ENCODE data around the gene WDR91.

Gene WDR91

DNA sequence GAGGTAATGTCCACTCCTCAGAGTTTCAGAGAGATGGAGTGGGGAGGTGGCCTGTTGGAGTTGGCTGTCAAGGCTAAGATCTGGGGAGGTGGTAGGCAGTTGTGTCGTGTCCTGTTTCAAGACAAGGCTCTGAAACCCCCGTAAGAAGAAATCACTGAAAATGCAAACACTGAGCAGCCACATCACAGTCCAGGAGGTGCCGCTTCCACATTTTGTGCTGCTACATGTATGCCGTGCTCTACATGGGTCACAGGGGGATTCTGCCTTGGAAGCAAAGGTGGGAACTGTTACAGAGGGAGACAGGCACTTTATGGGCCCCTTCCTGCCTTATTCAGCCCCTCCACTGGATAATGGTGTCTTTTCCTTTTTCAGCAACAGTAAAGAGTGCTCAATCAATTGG lies 11.9 kb downstream of the WDR91 start:
- in situ Hi-C loops (cut with HindIII; ENCODE audit: low sequenced_read_pairs): no loop called here

DNA sequence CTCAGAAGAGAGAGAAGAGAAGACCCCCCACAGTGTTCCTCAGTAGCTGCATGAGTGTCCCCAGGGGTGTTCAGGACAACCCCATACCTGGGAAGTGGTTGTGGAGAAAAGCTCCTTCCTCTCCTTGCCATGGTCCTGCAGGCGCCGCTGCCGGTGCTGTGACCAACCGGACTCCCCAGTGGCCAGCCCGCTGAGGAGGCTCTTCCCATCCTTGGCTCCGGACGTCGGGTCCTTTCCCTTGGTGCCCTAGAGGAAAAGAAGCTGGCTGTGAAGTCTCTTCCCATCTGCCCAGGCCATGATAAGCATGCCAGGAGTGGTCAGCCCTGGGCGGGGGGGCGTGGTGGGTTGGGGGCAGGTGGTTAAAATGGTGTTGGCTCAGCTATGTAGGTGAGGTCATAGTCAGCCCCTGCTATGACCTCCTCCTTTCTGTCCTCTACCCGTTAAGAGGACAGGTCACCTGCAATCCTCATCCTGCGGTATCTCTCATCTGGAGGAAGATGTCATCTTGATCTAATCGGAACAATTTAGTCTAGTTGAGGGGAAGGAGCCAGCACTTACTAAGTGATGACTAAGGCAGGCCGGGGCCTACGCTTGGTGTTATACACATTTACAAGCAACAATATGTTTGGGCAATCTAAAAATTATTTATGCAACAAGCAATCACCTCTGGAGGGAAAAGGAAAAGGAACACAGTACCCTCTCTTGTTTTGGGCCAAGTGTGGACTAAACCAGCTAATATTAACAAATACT lies 13.2 kb downstream of the WDR91 start:
- in situ Hi-C loops (cut with HindIII; ENCODE audit: low sequenced_read_pairs): no loop called here

DNA sequence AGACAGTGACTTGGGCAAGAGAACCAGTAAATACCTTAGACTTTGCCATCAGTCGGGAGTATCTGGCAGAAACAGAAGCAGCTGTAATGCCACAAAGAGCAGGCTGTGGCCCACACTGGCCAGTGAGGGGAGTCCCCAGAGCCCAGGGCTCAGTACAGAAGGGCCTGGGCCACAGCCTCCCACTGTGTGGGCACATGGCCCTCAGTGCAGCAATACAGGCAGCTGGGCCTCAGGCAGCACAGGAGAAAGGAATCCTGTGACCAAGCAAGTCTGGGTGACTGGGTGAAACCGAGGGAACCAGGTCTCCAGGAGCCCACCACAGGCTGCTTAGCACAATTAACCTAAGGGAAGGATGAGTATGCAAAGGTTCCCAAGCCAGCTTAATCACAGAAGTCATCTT lies 14.0 kb downstream of the WDR91 start:
- in situ Hi-C loops (cut with HindIII; ENCODE audit: low sequenced_read_pairs): no loop called here

DNA sequence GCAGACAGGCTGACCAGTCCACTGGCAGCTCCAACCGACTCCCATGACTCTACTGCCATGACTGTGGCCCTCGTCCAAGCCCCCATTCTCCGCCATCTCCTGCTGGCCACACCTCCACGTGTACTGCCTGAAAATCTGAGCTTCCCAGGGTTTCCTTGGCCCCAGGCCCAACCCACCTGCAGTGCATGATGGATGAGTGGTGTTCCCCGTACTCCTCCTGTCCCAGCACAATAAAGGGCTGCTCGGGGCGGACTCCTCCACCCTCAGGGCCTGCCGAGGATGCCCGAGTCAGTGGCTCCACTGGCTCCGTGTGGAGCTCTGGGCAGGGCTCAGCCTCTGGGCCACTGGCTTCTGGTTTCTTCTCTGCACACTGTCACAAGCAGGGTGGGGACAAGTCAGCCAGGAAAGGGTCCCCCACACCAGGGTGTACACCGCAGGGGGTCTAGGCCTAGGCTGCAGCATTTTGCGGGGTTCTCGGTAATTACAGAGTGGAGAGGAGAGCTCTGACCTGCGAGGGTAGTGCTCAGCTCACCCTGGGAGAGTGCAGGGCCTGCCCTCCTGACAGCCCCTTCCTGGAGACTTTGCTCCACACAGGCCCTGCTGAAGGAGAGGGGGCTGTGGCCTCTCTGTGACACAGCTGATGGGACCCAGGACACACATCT lies 15.2 kb downstream of the WDR91 start:
- in situ Hi-C loops (cut with HindIII; ENCODE audit: low sequenced_read_pairs): no loop called here

DNA sequence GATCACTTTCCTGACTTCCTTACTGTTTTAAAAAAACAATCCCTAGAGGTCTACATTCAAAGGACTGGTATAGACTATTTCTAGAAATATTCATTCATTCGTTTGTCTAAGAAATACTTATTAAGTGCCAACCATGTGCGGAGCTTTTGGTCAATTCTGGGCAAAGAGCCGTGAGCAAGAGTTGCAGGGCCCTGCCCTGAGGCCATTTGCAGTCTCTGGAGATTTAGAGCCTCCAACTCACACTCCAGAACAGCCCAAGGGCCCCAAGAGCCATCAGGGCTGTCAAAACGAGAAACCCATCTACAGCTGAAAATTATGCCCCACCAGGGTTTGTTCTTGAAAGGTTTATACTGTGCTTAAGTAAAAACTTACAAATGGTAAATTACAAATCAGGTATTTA lies 16.2 kb downstream of the WDR91 start:
- in situ Hi-C loops (cut with HindIII; ENCODE audit: low sequenced_read_pairs): no loop called here

DNA sequence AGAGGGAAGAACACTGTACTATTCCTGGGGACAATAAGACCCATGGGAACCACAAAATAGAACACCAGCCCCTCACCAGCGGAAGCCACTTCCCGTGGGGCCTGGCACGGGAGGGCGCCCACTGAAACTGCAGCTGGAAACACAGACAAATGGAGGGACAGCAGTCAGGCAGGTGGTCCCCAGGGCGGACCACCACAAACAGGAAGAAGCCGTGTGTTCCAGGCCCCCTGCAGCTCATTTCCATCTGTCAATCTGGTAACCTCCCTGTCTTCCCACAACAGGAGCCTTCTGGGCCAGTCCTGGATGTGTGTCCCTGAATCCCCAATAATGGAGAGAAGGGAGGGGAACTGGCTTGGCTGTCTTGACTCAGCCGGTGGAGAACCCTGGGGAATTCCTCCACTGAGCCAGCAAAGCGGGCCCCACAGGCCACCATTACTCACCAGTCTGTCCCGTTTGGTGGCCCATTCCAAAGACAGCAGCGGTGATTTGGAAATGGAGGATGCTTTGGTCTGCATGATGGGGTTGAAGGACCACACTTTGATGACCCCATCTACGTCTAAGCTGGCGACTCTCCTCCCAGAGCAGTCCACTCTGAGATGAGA lies 16.7 kb downstream of the WDR91 start:
- in situ Hi-C loops (cut with HindIII; ENCODE audit: low sequenced_read_pairs): no loop called here

DNA sequence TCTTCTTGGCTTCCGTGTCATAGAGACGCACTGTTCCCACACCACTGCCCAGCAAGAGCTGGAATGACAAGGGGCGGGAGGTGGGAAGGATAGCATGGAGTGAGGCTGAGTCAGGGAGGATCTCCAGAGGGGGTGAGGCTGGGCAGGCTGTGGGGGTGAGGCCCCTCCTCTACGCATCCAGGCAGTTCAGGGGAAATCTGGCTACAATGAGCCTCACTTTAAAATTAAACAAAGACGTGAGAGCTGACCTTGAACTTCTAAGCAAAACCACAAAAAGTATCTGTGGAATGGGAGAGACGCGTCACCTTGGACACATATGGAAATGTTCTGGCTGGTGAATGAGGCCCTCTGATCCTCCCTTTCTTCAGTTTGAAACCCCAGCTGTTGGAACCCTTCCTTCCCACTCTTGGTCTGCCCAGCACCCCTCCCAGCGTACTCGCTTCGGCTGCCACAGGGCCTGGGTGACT lies 17.7 kb downstream of the WDR91 start:
- in situ Hi-C loops (cut with HindIII; ENCODE audit: low sequenced_read_pairs): no loop called here

DNA sequence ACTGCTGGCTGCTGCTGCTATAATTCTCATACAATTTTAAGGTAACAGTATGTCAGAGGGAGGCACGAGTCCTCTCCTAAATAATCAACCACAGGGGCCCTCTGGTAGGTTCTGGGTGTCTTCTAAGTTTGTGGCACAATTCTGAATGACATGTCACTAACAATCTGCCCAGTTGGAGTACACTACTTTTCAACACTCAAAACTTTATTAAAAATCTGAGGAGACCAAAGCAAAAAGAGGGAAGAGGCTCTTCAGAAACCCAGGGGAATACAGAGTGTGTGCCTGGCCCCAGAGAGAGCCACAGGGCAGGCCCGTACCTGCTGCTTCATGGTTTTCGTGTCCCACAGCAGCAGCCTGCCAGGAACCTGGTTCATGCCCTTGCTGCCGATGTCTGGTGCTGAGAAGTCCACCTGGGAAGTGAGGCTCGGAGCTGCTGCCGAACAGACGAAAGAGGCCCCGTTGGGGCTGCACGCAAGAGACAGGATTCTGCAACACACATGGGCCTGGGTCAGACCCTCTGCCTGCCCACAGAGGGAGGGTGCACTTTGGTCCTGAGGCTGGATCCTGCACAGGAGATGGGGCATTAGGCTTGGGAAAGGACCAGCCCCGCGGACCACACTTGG lies 18.3 kb downstream of the WDR91 start:
- in situ Hi-C loops (cut with HindIII; ENCODE audit: low sequenced_read_pairs): no loop called here

DNA sequence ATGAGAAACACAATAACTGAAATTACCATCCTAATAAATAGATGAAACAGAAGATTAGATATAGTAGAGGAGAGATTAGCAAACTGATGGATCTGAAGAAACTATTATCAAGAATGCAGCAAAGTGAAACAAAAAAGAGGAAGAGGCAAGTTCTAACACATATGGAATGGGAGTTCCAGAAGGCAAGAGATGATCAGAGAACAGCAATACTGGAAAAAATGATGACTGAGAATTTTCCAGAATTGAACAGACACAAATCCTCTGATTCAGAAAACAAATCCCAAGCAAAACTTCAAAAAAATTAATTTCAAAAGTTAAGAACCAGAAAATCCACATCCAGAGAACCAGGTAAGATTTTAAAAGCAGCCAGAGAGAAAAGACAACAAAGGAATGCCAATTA lies 20.6 kb downstream of the WDR91 start:
- in situ Hi-C loops (cut with HindIII; ENCODE audit: low sequenced_read_pairs): no loop called here

DNA sequence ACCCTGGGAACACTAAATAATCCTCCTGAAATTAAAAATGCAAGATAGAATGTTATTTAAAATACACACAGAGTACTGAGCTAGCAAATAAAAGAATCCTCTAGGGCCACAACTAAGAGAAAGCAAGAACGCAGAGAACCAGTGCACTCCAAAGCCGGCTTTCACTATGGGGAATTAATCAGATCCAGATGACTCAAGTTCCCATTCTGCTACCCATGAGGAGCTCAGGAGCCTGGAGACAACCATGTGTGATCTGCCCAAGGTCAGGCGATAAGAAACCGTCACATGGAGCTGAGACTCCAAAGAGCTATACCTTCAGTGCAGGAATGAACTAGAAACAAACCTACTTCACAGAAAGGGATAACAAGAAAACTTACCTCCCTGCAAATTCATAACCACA lies 21.4 kb downstream of the WDR91 start:
- in situ Hi-C loops (cut with HindIII; ENCODE audit: low sequenced_read_pairs): no loop called here

DNA sequence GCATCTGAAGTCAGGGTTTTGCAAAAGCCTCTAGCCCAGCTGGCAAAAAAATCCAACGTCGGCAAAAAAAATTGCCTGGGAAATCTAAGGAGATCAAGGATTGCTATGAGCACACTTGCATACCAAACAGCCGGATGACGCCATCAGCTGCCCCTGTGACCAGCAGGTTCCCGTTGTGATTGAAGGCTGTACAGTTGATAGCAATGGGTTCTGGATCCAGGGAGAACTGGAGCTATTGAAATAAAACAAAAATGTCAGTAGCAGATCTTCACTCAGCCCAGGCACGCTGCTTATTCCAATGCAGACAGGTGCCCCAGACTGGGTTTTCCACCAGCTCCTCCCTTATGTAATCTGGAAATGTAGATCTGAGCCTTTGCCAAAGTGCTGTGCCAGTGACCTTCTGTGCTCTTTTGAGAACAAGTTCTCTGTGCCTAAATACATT lies 22.1 kb downstream of the WDR91 start:
- in situ Hi-C loops (cut with HindIII; ENCODE audit: low sequenced_read_pairs): no loop called here

DNA sequence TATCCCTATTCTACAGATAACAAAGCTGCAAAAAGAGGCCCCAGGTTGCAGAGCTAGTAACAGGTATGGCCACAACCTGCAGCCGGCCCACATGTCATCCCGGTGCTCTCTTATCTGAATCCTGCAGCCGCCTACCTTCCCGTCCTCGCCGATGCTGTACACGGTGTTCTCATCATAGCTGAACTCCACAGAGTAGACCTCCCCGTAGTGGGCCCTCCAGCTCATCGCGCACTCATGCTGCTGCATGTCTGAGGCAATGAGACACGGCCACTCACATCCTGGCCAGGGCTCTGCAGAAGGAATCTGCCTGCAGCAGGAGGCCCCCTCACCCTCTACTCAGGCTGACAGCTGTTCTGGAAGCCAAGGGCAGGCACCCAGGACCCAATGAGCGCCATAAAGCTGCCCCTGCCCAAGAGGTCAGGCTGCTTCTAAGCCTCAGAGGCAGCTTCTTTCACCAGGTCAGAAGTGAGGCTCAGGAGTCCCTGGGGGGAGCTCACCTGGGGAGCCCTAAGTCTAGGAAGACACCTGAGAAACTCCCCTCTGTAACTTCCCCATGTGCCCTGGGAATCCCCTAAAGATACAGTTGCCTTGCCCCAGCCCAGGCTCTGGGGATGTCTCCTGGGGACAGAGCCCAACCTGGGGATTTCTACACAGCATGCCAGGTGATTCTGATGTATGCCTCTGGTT lies 22.9 kb downstream of the WDR91 start:
- in situ Hi-C loops (cut with HindIII; ENCODE audit: low sequenced_read_pairs): no loop called here

DNA sequence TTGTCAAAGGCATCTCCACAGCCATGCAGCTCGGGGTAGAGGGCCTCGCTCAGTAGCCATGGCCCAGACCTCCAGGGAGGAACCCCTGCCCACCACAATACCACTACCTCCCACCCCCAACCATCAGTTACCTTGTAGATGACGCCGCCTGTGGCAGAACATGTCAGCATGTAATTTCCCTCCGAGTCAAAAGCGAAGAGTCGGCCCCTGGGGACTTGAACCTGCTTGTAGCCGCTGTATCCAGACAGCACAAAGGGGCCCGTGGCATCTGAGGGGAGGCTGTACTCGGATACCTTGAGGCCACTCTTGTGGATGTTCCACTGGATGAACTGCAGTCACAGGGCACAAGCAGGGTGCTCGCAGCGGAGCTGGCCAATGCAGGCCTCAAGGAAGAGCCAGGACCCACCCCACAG lies 24.5 kb downstream of the WDR91 start:
- in situ Hi-C loops (cut with HindIII; ENCODE audit: low sequenced_read_pairs): no loop called here

DNA sequence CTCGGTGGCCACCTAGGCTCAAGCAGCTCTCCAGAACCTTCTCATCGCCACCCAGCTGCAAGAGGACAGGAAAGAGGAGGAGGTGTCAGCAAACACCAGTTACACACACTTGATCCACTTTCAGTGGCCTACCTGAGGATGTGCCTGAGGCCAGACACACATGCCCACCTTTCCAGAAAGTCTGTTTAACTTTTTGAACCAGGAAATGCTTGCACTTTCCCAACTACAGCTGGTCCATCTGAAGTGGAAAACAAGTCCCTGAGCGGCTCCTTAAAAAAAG lies 25.1 kb downstream of the WDR91 start:
- in situ Hi-C loops (cut with HindIII; ENCODE audit: low sequenced_read_pairs): no loop called here

DNA sequence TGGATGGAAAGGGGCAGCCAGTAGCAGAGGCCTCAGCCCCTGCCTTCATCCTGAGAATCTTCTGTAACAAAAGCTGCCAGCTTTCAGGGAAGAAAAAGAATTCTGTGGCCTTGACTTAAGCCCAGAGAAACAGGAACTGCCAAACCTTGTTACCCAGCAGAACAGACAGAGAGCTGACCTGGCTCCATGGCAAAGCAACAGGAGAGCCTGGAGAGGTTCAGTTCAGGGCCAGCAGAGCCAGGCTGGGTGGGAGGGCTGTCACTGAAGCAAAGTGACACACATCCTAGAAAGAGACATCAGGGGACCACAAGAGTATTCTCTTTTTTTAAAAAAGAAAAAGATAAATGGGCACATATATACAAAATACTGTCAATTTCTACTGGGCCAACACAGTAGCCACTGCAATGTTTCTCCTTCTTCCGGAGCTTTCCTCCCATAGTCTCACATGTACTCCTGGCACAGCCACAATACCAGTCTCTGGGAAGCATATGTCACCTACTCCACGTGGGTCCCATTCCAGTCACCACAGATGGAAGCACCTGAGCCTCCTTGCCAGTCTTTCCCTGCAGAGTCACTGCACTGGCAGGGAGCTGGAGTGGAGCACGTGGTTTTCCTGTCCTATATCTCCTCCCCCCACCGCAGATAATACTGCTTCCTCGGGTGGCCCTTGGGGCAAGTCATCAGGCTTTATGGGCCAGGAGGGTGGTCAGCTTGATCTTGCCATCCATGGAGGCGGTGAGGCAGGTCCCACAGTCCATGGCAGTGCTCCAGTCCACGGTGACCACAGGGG lies 25.7 kb downstream of the WDR91 start:
- in situ Hi-C loops (cut with HindIII; ENCODE audit: low sequenced_read_pairs): no loop called here

DNA sequence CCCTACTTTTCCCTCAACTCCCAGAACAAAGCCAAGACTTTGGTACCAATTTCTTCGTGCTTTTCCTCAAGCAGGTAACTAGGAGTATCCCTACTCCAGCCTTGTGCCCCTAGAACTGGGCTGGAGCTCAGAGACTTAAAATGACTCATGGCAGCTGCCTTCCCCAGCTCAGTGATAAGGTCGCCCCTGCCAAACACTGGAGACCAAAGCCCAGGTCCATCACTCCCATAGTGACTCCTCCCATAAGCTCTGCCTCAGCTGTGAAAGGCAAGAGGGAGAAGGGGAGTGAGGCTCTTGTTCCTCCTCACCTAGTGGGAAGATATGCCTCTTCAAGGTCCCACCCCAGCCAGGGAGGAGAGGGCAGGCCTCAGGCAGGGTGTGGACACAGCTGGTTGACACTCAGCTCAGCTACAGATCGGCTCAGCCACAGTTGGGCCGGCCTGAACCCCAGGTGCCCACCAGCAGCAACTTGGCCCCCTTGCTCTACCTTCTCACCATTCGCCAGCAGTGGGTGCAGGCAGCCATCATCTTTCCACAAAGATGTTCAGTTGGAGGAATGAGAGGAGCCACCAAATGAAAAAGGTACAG lies 27.0 kb downstream of the WDR91 start:
- in situ Hi-C loops (cut with HindIII; ENCODE audit: low sequenced_read_pairs): no loop called here

DNA sequence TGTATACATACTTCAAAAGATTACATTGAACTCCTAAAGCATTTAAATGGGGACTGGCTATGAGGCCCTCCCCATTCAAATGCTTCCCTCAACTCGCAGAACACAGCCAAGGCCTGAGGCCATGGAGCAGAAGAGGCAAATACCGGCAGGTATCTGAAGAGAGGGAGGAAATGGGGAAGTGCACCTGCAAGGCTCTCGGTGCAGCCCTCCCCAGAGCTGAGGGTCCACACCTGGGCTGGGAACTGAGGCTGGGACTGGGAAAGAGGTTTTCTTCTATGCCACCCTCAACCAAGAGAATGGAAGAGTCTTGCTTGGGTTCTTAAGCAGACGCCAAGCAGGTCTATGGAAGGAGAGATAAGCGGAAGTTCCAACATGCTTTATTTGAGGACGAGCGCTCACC lies 27.8 kb downstream of the WDR91 start:
- in situ Hi-C loops (cut with HindIII; ENCODE audit: low sequenced_read_pairs): no loop called here

DNA sequence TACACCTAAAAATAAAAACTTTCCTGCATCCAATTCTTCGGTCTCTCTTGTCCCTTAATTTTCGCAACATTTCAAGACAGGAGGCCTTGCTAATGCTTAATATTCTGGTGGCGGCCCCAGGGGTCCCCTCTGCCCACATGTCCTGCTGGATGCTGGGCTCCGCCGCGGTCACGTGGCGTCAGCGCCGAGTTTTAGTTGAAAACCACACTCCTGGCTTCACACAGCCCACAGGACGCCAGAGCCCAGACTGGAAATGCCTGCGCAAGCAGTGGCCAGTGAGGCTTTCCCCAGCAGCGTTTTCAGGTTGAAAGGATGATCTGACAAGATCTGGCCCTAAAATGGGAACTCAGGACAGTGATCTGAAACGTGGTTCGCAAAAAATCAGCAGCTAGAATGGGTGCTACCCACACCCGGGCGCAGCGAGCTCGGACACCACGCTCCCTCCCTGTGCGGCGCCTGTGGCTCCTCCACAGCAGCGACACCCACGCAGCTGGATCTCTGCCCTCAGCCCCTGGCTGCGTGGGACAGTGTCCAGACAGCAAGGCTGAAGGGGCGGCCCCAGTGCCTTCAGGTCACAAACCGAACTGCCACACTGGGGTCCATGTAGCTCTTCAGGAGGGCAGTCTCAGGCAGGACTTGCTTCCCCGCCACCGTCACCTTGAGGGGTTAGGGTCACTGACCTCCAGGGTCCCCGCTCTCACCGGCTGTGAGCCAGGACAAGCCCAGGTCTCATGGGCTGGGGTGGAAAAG lies 29.2 kb downstream of the WDR91 start:
- in situ Hi-C loops (cut with HindIII; ENCODE audit: low sequenced_read_pairs): no loop called here

DNA sequence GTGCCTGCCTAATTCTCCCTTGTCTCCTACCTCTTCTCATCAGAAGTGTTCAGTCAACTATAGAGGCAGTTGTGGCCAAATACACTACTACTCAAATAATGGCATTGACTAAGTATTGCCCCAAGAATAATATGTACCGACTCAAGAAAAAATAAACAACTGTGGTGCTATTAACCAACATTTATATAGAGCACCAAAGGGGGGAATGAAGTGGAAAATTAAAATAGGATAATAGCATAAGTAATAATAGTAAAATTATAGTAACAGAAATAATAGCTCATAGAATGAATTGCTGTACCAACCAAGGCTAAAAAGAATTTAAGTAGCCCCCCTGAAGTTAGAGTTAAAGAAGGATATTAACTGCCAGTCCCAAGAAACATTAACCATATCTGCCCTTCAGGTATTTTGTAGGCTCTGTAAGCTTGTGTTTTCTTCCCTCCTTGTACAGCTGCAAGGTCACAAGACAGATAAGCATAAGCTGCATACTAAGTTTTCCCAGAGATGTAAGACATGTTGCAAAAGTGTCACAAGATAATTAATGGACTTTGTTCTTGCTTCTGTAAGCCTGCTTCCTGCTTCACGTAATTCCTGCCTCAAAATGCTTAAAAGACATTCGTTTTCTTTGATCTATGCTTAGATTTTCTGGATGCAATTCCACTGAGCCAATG lies 29.9 kb downstream of the WDR91 start:
- in situ Hi-C loops (cut with HindIII; ENCODE audit: low sequenced_read_pairs): no loop called here
